Fibroblast of lung (primary cell): Measurements from ENCODE around the gene ADAM10.

ENCODE experiments used
- CTCF ChIP-seq, 2 donors: IDR thresholded peaks in 1 of 2; conservative IDR thresholded peaks in 1 of 2; 1 replicate in 1 of 2; 2 replicates in 1 of 2; pipeline ENCODE4 v1.5.1; 2011 to 2012; ENCODE audit warnings: low read length in 2 of 2, control low read depth in 1 of 2, inconsistent platforms in 1 of 2, low read depth in 1 of 2, mild to moderate bottlenecking in 1 of 2
- EZH2 ChIP-seq: IDR thresholded peaks from 2 replicates; pipeline ENCODE4 v1.5.1; 2012; ENCODE audit warnings: low read length, control low read depth, mild to moderate bottlenecking; ENCODE audit errors: missing control alignments

GRCh38 chr15:58676766-58677165 lies 72.7 kb downstream of the ADAM10 start:
- TF ChIP-seq CTCF (conservative IDR thresholded peaks at IDR 0.05 in 1 of 2, IDR thresholded peaks at IDR 0.05 in 1 of 2; ENCODE audit: low read depth in 1 of 2, low read length in 2 of 2) (no peak), EZH2 (no peak)
